ENCODE data around the gene NTN5.
A peak's percentile ranks its signal among the peaks of the same experiment; 100 is the strongest.
"Not testable (repeated sequence)": the region's sequence is repeated elsewhere in the genome, so short reads cannot be mapped to it uniquely, and the experiment has no call there.

The NTN5 gene, protein sequence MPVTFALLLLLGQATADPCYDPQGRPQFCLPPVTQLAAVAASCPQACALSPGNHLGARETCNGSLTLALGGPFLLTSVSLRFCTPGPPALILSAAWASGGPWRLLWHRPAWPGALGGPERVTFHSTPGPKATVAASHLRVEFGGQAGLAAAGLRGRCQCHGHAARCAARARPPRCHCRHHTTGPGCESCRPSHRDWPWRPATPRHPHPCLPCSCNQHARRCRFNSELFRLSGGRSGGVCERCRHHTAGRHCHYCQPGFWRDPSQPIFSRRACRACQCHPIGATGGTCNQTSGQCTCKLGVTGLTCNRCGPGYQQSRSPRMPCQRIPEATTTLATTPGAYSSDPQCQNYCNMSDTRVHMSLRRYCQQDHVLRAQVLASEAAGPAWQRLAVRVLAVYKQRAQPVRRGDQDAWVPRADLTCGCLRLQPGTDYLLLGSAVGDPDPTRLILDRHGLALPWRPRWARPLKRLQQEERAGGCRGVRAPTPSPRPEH

DNA sequence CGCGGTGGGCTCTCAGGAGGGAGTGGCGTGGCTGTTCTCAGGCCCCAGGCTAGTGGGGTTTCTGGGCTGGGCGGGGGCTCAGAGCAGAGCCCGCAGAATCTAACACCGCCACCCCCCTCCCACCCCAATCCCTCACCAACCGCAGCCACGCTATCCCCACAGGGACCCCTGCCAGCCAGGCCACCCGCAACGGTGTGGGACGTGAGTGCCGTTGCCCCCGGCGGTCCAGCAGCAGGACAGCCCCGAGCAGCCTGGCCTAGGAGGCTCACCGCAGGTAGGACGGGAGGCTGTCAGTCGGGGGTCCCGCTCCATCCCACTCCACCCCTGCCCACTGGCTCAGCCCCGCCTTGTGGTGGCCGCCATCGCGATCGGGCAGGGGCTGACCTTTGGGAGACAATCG lies at the start of gene NTN5:
Gene NTN5, minus strand, starts transcription at position 24 of the 400 bp plus-strand sequence. CDS start 2,031 bp downstream, outside the sequence.
- DNase-seq = no peak

DNA sequence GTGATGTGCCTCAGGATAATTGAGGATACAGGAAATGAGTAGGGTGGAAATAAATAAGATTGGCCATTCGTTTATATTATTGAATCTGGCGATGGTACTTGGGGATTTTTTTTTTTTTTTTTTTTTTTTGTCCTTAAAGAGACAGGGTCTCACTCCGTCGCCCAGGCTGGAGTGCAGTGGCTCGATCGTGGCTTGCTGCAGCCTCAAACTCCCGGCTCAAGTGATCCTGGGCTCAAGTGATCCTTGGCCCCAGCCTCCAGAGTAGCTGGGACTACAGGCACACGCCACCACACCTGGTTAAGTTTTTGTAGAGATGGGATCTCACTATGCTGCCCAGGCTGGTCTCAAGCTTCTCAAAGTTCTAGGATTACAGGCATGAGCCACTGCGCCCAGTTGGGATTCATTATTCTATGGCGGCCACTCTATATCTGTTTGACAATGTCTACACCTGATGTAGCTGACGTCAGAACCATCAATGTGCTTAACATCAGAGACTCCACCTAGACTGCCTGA lies 49.4 kb upstream of the NTN5 start:
- no peak for DNase-seq

DNA sequence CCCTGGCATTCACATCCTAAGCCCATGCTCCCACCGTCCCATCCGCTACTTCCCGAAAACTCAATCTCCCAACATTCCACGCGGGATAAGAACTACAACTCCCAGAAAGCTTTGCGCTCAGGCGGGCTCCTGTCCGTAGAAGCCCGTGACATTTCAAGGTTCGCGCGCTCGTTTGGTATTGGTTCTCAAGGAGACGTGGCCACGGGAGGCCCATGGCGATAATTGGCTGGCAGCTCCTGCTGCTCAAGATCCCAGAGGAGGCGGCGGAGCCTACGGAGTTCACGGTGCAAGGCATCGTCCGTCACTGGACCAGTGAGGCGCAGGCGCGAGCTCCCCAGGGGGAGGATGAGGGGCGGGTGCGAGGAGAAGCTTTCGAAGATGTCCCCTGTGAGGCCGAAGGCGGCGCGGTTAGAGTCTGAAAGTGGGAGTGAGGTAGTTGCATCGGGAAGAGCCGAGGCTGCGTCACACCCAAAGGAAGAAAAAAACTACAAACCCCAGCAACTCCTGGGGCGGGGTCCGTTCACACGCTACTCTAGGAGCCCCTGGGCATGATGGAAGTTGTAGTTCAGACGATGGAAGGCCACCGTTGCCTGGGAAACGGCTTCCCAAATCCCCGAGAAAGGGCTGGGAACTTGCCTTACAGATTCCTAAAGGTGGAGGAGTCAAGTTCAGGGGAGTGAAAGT lies 47.9 kb upstream of the NTN5 start:
- peak; percentile 82 for DNase-seq

DNA sequence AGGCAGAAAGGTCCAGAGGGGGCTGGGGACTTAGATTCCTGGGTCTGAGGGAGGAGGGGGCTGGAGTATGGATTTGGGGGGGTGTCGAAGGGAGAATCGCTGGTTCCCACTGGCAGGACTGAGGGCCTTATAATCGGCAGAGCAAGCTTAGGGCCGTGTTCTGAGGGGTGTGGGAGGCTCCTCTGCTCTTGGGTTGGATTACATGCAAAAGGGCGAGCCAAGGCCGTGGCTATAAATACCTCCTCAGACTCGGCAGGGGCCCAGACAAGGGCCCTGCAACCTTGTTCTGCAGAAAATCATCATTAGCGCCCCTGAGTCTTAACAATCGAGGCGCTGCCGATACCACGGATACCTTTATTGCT lies 47.4 kb upstream of the NTN5 start:
- no peak for DNase-seq

DNA sequence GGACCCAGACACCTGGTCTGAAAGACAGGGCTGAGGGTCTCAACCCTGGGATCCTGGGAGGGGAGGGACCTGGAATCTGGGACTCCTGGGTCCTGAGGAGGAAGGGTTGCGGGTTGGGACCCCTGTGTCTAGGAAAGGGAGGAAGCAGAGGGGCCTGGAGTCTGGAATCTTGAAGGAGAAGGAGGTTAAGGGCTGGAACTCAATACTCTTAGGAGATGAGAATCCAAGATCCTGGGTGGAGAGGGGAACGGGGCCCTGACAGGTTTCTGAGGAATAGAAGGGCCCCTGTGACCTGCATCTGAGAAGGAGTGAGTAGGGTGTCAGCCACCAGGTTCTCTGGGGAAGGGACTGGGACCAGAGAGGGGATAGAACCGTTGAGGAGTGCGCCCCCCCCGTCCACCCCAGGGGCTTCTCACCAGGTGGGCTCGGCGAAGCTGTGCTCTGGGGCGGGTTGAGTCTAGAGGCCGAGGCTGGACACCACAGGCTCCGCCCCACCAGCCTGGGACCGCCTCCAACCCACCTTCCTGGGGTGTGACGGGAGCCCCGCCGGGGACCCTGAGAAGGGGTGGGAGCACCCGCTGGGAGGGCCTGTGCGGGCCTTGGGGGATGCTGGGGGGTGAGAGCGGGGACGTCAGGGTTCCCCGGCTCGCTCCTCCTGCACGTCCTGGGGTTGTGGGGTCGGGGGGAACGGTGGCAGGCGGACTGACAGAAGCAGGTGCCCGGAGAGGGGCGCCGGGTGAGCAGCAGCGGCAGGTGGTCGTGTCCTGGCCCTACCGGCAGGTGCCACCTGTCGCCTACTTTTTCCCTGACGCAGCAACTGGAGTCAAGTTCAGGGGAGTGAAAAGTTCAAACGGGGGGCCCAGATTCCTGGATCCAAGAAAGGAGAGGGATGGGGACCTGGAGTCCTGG lies 46.7 kb upstream of the NTN5 start, which contains the start of gene MAMSTR:
Gene MAMSTR, minus strand, starts transcription at position 463 of the 909 bp plus-strand sequence. CDS start 694 bp downstream, outside the sequence.
- DNase-seq = no peak

DNA sequence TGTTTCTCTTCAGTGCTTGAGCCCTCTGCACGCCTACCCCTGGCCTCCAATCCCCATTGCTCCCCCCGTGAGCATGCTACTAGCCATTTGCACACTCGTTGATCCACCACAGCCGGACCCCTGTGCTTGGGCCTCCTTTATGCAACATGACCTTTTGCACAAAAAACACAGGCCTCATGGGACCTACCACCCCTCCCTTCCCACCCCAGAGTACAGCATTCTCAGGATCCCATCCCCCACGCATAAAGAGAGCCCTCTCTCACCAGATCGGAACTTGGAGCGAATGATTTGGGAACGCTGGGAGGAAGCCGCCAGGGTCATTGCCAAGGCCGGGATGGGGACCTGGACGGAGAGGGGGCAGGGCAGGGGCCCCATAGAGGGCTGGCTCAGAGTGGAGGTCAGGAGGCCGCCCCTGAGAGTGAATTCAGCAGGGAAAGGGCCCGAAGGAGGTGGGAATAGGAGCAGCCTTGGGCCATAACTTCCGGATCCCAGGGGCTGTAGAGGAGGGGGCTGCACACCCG lies 46.0 kb upstream of the NTN5 start:
- no peak for DNase-seq

DNA sequence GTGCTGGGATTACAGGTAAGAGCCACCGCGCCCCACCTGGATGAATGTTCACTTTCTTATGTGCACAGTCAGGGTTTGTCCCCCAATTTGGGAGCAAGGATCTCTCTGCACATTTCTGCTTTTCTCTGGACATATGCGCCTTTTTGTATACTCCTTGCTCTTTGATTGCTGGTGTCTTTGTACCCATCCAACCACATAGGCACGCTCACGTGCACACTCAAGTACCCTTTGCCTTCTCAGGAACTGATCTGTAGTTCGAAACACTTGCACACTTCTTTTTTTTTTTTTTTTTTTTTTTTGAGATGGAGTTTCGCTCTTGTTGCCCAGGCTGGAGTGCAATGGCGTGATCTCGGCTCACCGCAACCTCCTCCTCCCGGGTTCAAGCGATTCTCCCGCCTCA lies 45.3 kb upstream of the NTN5 start:
- not testable (repeated sequence) for DNase-seq

DNA sequence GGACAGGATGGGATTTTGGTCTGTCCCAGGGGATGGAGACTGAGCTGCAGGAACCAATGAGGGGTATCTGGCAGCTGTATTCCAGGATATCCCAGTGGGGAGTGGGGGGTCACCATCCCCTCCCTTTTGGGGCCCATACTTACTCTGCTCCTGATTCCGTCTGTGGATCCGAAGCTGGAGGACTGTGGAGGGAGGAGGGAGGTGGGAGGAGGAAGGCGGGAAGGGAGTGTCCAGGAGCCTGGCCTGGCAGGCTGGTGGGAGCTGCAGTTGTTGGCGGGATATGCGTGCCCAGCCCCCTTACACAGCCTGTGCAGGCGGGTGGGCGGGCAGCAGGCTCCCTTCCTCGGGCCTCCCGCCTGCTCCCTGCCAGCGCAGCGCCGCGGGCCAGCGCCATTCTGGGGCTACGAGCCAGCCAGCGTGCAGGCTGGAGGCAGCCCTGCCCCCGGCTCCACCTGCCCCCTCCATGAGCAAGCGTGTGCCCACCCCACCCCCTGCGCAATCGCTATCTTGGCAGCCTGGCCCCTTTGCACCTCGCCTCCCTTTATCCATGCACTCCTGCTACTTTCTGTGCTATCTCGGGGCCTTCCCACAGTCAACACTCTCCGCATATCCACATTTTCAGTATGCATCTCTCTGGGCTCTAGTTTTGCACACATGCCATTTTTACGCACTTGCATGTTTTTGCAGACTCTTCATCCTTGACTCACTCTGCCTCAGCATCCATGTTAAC lies 43.9 kb upstream of the NTN5 start:
- no peak for DNase-seq

DNA sequence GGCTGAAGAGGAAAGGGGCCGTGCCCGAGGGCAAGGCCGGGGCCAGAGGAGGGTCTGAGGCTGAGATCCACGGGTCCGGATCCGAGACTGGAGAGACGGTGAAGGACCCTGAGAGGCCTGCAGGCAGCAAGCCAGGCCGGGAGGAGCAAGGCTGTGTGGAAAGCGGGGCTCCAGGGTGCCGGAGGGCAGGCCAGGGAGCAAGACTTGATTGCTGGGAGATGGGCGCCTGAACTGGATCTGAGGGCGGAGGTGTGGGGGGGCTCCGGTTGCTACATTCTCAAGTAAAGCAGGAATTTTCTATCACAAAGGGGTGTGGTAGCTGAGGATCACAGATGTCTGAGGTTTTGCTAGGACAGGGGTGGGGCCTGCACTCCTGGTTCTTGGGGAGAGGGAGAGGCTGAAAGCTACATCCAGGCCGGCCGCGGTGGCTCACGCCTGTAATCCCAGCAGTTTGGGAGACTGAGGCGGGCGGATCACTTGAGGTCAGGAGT lies 42.9 kb upstream of the NTN5 start:
- DNase-seq = no peak

DNA sequence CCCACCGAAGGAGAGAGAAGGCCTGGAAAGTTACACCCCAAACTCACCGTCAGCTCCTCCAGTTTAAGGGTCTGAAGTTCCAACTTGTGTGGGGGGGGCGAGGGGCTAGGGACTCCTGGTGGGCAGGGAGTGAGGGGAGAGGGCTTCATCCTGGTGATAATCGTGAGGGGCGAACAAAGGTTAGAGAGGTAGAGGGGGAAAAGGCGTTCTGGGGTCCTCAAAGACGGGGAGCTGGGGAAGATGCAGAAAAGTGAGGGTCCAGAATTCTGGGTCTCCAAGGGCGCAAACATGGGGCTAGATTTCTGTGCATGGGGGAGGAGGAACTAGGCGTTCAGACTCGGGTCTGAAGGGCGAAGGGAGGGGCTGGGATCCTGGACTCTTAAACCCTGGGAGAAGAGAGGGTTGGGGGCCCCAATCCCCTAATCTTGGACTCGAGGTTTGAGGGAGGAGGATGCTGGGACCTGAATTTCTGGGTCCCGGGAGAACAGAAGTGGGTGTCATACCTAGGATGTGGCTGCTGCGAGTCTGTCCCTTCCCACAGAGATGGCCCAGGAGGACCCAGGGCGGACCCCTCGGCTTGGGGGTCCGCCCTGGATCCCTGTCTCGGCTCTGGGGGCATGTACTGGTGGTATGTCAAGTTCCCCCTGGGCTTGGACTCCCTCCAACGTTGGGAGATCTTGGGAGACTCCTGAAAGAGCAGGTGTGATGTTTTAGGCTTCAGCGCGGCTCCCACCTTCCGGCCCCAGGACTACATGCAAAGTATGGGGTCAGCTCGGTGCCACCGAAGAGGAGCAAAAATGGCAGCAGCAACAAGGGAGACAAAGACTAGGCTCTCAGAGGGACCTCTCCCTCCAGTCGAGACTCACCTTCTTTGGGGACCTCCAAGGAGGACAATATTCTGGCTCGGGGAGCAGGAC lies 42.2 kb upstream of the NTN5 start:
- no peak for DNase-seq

DNA sequence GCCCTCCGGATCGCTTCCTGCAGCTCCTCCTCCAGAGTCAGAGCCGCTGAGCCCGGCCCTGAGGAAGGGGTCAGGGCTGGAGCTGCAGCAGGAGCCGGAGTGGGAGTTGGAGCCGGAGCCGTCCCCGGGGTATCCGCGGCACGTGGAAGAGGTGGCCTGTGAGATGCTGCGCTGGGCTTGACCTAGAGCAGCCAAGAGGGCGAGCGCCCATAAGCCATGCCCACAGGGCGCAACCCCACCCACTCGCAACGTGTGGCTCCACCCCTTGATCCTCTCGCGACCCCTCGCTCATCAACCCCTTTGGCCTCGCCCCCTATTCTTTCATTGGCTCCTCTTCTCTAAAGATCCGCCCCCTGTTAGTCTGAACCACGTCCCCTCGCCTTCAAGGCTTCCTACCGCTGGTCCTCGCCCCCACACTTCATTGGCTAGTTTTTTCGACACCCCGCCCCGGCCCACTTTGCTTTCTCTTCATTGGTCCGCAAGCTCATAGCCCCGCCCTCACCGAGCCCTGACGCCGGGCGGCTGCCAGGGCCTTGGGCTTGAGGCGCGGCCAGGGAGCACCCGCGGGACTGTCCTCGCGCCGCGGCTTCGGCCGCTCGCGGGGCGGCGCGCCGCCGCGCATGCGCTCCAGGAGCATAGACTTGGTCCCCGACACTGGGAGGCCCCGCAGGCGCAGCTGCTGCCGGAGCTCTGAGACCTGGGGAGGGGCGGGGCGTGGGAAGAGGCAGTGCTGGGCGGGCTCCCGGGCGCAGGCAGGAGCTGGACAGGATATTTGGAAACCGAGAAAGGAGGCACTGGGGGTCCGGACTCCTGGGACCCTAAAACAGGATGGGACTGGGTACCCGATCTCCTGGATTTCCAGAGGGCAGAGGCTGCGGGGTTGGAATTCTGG lies 41.3 kb upstream of the NTN5 start:
- DNase-seq = peak; percentile 92

DNA sequence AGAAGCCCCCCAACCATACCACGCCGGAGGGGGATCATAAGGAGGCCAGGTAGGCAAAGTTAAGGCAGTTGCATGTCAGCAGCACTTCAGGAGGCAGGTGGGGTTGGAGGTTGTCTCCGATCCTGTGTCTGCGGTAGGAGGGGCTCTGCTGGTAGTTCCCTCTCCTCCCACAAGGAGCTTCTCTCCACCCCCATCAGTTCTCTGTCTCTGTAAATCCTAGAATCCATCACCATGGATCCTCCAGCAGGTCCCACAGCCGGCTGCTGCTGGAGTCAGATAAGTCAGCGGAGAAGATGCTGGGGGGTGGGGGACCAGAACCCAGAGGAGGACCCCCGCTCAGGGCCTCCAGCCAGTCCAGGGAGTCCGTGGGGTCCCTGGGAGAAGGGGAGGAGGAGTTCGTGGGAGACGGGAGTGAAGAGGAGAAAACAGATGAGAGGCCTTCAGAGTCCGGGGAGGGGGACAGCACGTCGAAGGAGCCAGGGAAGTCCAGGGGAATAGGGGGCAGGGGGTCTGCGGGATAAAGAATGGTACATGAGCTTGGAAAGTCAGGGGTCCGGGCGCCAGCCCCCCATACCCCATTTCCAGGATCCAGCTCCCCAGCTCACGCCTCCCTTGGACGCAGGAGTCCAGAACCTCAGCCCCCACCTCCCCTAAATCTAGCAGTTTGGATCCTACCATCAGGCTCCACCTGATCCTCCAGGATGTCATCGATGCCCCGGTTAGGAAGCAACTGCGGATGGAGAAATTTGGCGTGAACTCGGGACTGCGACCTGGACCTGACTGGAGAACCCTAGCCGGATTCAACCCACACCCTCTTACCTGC lies 40.4 kb upstream of the NTN5 start:
- no peak for DNase-seq

DNA sequence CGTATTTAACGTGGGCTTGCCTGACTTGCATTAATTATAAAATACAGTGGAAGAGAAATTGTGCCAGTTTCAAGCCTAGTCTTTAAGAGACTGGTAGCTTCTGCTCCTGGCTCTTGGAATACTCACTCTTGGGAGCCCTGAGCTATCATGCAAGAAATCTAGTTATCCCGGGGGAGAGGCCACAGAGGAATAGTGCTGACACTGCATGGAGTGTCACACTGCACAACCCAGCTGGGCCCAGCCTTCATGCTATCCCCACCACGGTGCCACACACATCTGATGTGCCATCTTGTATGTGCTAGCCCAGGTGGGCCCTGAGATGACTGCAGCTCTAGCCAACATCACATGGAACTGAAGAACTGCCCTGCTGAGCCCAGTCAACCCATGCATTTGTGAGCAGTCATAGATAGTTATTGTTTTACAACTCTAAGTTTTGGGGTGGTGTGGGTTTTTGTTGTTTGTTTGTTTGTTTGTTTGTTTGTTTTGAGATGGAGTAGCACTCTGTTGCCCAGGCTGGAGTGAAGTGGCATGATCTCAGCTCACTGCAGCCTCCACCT lies 38.4 kb upstream of the NTN5 start:
- no peak for DNase-seq

DNA sequence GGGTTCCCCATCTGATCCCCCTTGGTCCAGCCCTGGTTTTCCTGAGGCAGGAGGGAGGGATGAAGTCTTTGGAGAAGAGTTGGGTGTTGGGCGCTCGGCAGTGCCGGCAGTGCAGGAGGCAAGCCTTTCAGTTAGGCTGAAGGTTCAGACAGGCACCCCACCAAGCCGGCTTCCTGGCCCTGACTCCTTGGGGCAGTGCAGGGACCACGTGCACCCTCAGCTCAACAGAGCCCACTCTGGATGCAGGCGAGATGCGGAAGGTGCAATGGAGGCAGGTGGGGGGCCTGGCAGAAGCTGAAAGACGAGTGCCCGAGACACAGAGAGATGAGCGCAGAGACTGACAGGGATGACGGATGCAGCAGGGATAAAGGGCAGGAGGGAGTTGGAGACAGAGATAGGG lies 35.7 kb upstream of the NTN5 start:
- DNase-seq = no peak

DNA sequence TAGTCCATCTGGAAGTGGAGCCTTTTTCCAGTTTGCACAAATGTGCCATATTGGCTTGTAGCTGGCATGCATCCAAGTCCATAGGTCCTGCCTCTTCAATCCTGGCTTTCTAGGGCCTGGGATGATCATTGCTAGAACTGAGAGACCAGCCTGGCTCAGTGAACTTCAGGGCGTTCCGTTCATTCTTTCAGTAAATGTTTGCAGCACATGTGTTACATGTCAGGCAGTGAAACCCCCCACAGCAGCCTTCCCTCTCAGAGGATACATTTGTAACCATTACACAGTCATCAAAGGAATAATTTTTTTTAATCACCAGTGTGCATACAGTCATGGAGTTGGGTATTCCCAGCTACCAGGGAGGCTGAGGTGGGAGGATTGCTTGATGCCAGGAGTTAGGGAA lies 32.6 kb upstream of the NTN5 start:
- no peak for DNase-seq

DNA sequence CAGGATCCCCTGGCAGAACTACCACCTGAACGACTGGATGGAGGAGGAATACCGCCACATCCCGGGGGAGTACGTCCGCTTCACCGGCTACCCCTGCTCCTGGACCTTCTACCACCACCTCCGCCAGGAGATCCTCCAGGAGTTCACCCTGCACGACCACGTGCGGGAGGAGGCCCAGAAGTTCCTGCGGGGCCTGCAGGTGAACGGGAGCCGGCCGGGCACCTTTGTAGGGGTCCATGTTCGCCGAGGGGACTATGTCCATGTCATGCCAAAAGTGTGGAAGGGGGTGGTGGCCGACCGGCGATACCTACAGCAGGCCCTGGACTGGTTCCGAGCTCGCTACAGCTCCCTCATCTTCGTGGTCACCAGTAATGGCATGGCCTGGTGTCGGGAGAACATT lies 30.5 kb upstream of the NTN5 start:
- DNase-seq = no peak

DNA sequence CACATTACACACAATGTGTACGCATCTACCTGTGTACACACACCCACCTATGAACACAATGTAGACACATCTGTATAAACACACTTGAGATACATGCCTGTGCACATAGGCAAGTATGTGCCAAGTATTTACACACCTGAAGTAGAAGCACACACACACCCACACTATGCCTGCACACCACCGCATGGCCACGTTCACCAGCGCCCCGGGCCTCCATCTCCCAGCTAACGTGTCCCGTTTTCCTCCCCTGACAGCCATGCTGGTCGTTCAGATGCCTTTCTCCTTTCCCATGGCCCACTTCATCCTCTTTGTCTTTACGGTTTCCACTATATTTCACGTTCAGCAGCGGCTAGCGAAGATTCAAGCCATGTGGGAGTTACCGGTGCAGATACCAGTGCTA lies 29.9 kb upstream of the NTN5 start:
- no peak for DNase-seq

DNA sequence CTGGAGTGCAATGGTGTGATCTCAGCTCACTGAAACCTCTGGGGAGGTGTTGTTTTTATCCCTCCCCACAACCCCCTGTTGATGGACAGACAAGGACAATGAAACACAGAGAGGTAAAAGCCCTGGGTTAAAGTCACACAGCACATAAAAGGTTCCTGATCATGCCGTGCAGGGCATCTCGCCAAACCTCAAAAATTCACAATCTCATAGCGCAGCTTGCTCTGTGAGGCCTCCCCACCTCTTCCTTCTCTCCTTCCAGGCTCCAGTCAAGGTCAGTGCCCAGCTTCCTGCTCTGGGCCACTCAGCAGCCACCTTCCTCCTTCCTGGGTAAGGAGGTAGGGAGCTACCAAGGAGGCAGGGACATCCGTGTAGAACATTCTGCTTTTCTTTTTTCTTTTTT lies 25.2 kb upstream of the NTN5 start:
- DNase-seq = no peak
